BJ (cell line): ENCODE measurements around the gene ATP11A. TPM values are rescaled to one million over a fixed set of nuclear protein-coding genes. Genes with fewer than 3 reads are reported as not detected.
A peak's percentile ranks its signal among the peaks of the same experiment; 100 is the strongest.

Experiments
- CTCF ChIA-PET: fragments of 350-600 bp; formaldehyde crosslinking; extraction: SDS; loops from one replicate; lab custom pipeline; 2021; ENCODE audit warnings: antibody characterized with exemption, inconsistent platforms; lab: Yijun Ruan, JAX
- POLR2A ChIA-PET: fragments of 300-600 bp; sonication (Branson Sonifier 250); formaldehyde crosslinking; extraction: SDS; loops from one replicate; lab custom pipeline; 2021; ENCODE audit warnings: antibody characterized with exemption; lab: Charles Lee
- DNase-seq: peaks from one replicate; pipeline ENCODE4 v3.0.0-alpha.2; 2011; ENCODE audit warnings: low read depth
- H3K27me3 ChIP-seq: 2 replicates; pipeline ENCODE4 v1.6.0; 2011; ENCODE audit warnings: low read length; ENCODE audit not compliant: control insufficient read depth, insufficient read depth
- H3K36me3 ChIP-seq: 2 replicates; pipeline ENCODE4 v1.5.1; 2011; ENCODE audit warnings: low read length; ENCODE audit not compliant: control insufficient read depth, insufficient read depth
- H3K4me3 ChIP-seq: 2 replicates; pipeline ENCODE4 v1.5.1; 2011; ENCODE audit warnings: low read depth, mild to moderate bottlenecking, control low read depth, low read length
- polyA plus RNA-seq: library from polyadenylated mRNA; depleted of rRNA; stranded (reverse); fragments of >200 nt; gene quantifications from 2 replicates; pipeline ENCODE4 v1.2.3, GENCODE V29; 2011
- TF ChIP-seq, protein P1 (sequence below): IDR thresholded peaks from 2 replicates; pipeline ENCODE4 v1.5.1; 2011; ENCODE audit warnings: low read depth, mild to moderate bottlenecking, control low read depth, inconsistent platforms, low read length, moderate library complexity; ENCODE audit not compliant: insufficient read depth

The ATP11A gene
- polyA plus RNA-seq, 1 experiment: 1.9 TPM

DNA sequence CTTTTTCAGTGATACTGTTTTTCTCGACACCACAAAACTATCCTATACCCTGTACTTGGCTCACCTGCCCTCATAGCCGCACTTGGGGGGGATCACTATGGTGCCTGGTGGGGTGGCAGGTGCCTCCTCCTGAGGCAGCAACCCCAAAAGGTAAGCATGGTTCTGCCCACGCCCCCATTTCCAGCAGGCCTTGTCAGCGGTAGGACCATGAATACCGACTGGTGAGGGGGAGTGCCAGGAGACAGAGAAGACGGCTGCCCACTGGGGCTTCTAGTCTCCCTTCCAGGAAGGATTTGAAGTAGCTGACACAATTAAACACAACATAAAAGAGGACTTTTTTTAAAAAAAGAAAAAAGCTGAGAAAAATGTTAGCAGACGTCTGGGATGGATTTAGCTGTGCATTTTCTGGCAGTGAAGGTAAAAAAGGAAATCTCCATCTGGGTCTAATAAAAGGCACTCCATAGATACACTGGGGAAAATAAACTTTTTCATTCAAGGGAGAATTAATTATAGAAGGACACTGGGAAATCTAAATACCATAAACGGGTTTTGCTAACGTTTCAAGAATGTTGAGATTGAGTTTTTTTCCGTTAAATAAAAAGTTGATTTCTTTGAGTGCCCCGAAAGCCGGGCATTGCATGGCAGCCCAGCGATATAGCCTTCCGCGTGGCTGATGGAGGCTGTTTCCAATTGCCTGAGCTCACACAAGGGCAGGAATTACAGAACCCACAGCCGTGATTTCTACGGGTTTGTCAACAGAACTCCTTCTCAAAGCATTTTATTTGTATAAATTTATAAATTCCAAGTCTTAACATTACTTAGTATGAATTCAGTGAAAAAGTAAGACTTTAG lies 45.1 kb downstream of the ATP11A start:
- TF ChIP-seq, protein P1, sequence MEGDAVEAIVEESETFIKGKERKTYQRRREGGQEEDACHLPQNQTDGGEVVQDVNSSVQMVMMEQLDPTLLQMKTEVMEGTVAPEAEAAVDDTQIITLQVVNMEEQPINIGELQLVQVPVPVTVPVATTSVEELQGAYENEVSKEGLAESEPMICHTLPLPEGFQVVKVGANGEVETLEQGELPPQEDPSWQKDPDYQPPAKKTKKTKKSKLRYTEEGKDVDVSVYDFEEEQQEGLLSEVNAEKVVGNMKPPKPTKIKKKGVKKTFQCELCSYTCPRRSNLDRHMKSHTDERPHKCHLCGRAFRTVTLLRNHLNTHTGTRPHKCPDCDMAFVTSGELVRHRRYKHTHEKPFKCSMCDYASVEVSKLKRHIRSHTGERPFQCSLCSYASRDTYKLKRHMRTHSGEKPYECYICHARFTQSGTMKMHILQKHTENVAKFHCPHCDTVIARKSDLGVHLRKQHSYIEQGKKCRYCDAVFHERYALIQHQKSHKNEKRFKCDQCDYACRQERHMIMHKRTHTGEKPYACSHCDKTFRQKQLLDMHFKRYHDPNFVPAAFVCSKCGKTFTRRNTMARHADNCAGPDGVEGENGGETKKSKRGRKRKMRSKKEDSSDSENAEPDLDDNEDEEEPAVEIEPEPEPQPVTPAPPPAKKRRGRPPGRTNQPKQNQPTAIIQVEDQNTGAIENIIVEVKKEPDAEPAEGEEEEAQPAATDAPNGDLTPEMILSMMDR: no peak
- POLR2A ChIA-PET: no interaction called here
- no peak overlapping the region for H3K4me3 ChIP-seq
- DNase-seq: peak; percentile 30
- H3K36me3 ChIP-seq: no peaks in the 10 kb centered on the region
- H3K27me3 ChIP-seq: no peaks in the 10 kb centered on the region
- CTCF ChIA-PET: interaction anchor here (0.6 to 0.8 kb wide), 2 partner anchors 10 to 646 kb away, joined by 3 read pairs; no protein-coding TSS in a partner anchor

DNA sequence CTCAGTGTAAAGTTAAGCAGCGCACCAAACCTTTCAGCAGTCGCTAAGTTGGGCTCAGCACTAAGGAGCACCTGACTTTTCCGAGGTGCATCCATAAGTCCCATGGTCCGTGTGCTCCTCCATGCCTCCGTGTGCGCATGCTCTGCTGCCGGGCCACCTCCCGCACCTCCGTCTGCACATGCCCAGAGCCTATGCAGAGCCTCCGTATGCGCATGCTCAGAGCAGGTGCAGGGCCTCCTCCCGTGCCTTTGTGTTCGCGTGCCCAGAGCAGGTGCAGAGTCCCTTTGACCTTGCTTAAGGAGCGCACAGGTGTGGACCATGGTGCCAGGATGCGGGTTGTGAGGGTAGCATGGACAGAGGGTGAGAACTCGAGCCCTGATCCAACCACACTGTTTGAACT lies 46.0 kb downstream of the ATP11A start:
- DNase-seq: no peak
- Histone ChIP-seq H3K36me3 (no peaks in the 10 kb centered on the region), H3K27me3 (no peaks in the 10 kb centered on the region), H3K4me3 (no peak overlapping the region)
- TF ChIP-seq, protein P1: no peak
- ChIA-PET CTCF (no interaction called here), POLR2A (no interaction called here)

DNA sequence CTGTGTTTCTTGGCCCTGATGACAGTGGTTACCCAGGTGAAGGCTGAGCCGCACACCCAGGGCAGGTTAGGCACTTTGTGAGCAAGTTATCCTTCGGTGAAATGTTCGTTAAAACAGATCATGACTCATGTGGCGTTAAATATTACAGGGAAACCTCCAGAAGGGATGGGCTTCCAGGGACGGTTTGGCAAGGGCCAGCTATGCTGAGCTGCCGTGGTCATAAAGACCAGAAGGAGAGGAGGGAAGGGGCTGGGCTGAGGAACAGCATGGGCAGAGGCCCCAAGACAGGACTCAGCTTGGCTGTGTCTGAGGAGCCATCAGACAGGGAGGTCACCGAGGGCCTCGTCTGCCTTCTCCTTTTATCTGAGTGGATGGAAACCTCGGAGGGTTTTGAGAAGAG lies 47.5 kb downstream of the ATP11A start:
- Histone ChIP-seq H3K27me3 (no peaks in the 10 kb centered on the region), H3K36me3 (no peaks in the 10 kb centered on the region), H3K4me3 (no peak overlapping the region)
- CTCF ChIA-PET: no interaction called here
- no peak for DNase-seq
- POLR2A ChIA-PET: no interaction called here
- TF ChIP-seq, protein P1: no peak

DNA sequence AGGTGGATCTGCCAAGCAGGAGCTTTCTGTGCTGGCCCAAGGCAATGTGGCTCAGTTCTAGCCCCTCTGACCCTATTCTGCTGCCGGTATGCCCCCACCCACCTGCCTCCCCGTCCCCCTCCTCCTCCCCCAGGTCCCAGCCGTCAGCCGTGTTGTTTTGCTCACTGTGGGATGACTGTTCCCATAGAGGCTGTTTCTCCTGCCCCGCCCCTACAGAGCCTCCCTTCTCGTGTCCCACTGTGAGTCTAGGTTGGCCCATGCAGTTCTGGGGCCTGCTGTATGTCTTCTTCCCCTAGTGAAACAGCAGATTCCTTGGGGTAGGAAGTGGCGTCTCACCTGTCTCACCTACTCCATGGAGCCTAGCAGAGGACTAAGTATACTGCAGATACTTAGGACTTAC lies 48.8 kb downstream of the ATP11A start:
- Histone ChIP-seq H3K36me3 (no peaks in the 10 kb centered on the region), H3K4me3 (no peak overlapping the region), H3K27me3 (no peaks in the 10 kb centered on the region)
- CTCF ChIA-PET: no interaction called here
- no peak for DNase-seq
- TF ChIP-seq, protein P1: no peak
- POLR2A ChIA-PET: no interaction called here

DNA sequence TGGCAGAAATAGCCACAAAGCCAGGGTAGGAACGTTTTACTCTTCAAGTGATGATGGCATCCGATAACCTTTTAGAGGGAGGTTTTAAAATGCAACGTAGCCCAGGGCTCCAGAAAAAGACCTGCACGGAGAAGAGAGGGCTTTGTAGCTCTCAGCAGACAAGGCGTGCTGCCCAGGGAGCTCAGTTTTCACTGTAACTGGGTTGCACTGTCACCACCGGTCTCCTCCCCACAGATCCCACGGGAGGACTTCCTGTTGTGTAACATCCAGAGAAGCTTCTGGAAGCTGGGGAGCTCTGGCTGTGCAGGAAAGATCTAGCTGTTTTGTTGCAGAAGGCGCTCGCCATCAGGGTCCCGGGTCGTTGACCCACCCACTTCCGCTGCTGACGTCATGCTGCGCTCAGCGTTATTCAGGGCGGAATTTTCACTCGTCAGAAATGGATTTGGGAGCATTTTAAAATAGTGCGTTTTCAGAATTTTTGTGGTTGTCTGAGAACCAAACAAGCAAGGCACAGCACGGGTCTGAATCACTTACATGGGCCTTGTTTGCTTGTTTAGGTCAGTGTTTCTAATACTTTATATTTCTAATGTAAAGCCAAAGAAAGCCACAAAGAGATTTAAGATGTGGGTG lies 50.8 kb downstream of the ATP11A start:
- TF ChIP-seq, protein P1: no peak
- DNase-seq: peak; percentile 70
- ChIA-PET POLR2A (interaction anchor here (0.5 to 0.7 kb wide), 2 partner anchors 46 to 1642 kb away, joined by 3 to 4 read pairs; no protein-coding TSS in a partner anchor), CTCF (interaction anchor here (0.9 to 1.5 kb wide), 3 partner anchors 28 to 126 kb away, joined by 3 read pairs; no protein-coding TSS in a partner anchor)
- Histone ChIP-seq H3K36me3 (no peaks in the 10 kb centered on the region), H3K4me3 (peak overlapping the region; percentile 5; the same call in 1 of the 2 replicates), H3K27me3 (no peaks in the 10 kb centered on the region)
